Uterus (tissue), 4 donors: ENCODE measurements around the gene CASP2. TPM values are rescaled to one million over a fixed set of nuclear protein-coding genes. Genes with fewer than 3 reads are reported as not detected.

Experiments
- DNase-seq, 2 donors: peaks; one replicate each; pipeline ENCODE4 v3.0.0-alpha.2; 2019 to 2020
- H3K27ac ChIP-seq, 2 donors: fragments of 200-600 bp; sonication (generic); 1 replicate in 1 of 2; 2 replicates in 1 of 2; pipeline ENCODE4 v1.5.1; 2016 to 2018
- H3K27me3 ChIP-seq, 2 donors: fragments of 200-600 bp; sonication (generic); one replicate each; pipeline ENCODE4 v1.5.1; 2018 to 2019; ENCODE audit warnings: control low read depth in 1 of 2
- H3K36me3 ChIP-seq, 2 donors: fragments of 200-600 bp; sonication (generic); one replicate each; pipeline ENCODE4 v1.5.1; 2019; ENCODE audit warnings: control low read depth in 1 of 2
- H3K4me1 ChIP-seq, 2 donors: fragments of 200-600 bp; sonication (generic); one replicate each; pipeline ENCODE4 v1.5.1; 2018 to 2019; ENCODE audit warnings: control low read depth in 1 of 2
- H3K4me3 ChIP-seq, 2 donors: fragments of 200-600 bp; sonication (generic); 1 replicate in 1 of 2; 2 replicates in 1 of 2; pipeline ENCODE4 v1.5.1; 2018 to 2019; ENCODE audit warnings: mild to moderate bottlenecking in 1 of 2
- H3K9me3 ChIP-seq, 2 donors: fragments of 200-600 bp; sonication (generic); one replicate each; pipeline ENCODE4 v1.5.1; 2019; ENCODE audit warnings: control low read depth in 1 of 2
- POLR2A ChIP-seq, 2 donors: fragments of 450-650 bp; IDR thresholded peaks; one replicate each; pipeline ENCODE4 v1.6.1; 2016; ENCODE audit warnings: antibody characterized with exemption in 2 of 2, mild to moderate bottlenecking in 1 of 2, moderate library complexity in 1 of 2
- intact Hi-C: fragments of 100-400 bp; cut with DNase I; formaldehyde crosslinking; loops from one replicate; pipeline ENCODE4 v1.15.1; 2023; ENCODE audit warnings: low total_unique reads
- total RNA-seq, 4 donors: library from RNA; depleted of rRNA in 3 of 4; stranded (reverse); fragments of >200 nt in 3 of 4; gene quantifications; one replicate each; pipeline versions ENCODE4 v1.1.0 to v1.2.4, GENCODE V29; 2014 to 2023
- TF ChIP-seq, protein P1 (sequence below), 4 experiments: fragments of 200-600 bp in 2 of 4; fragments of 450-650 bp in 2 of 4; sonication (generic) in 2 of 4; IDR thresholded peaks; one replicate each; pipeline ENCODE4 v1.5.1; 2016 to 2019; ENCODE audit warnings: antibody characterized with exemption in 4 of 4, mild to moderate bottlenecking in 2 of 4, moderate library complexity in 1 of 4
- donor health status: DM: yes; HTN: yes; CAD: no.

Gene CASP2
- total RNA-seq, 4 donors from 2014 or later: 4.1 to 32.2 (median 24.5) TPM

DNA sequence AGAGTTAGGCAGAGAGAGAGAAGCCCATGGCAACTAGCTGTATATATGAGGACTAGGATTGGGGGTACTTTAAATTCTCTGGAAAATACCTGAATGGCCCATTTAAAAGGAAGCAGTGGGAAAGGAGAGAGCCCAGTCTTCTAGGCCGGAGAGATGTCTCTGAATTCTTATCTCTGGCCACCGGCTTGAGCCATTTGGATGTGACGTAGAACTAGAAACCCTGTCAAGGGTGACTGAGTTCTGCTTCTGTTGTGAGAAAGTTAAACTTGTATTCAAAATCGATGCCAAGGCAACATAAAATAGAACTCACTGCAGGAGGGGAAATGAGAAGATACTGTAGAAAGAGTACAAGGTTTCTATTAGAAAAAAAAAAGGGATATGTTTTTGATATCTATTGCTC is 31.2 kb upstream of the CASP2 start:
- DNase-seq: no peak
- H3K4me3 ChIP-seq: no peak overlapping the region
- H3K9me3 ChIP-seq: no peaks in the 10 kb centered on the region
- intact Hi-C loops: no loop called here
- no peaks in the 10 kb centered on the region for H3K27me3 ChIP-seq
- H3K27ac ChIP-seq: no peak overlapping the region
- no peaks in the 10 kb centered on the region for H3K4me1 ChIP-seq
- no peaks in the 10 kb centered on the region for H3K36me3 ChIP-seq
- TF ChIP-seq POLR2A (IDR thresholded peaks at IDR 0.05): no peak
- TF ChIP-seq, protein P1, sequence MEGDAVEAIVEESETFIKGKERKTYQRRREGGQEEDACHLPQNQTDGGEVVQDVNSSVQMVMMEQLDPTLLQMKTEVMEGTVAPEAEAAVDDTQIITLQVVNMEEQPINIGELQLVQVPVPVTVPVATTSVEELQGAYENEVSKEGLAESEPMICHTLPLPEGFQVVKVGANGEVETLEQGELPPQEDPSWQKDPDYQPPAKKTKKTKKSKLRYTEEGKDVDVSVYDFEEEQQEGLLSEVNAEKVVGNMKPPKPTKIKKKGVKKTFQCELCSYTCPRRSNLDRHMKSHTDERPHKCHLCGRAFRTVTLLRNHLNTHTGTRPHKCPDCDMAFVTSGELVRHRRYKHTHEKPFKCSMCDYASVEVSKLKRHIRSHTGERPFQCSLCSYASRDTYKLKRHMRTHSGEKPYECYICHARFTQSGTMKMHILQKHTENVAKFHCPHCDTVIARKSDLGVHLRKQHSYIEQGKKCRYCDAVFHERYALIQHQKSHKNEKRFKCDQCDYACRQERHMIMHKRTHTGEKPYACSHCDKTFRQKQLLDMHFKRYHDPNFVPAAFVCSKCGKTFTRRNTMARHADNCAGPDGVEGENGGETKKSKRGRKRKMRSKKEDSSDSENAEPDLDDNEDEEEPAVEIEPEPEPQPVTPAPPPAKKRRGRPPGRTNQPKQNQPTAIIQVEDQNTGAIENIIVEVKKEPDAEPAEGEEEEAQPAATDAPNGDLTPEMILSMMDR (IDR thresholded peaks at IDR 0.05): no peak

DNA sequence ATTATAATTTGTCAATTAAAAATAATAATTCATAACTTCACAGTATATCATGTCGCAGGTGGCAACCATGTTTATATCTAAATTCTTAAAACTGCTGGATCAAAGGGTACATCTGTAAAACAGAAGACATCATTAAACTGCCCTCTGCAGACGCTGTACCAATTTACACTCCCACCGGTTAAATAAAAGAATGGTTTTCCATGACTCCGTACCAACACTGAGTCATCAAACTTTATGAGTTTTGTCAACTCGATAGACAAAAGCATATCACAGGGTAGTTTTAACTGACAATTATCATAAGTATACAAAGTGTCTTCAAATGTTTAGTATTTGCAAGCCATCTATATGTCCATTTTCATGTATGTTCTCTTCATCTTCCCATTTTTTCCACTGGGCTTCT is 30.6 kb upstream of the CASP2 start:
- DNase-seq: no peak
- H3K36me3 ChIP-seq: no peaks in the 10 kb centered on the region
- no peak for TF ChIP-seq POLR2A (IDR thresholded peaks at IDR 0.05)
- TF ChIP-seq, protein P1 (IDR thresholded peaks at IDR 0.05): no peak
- H3K4me3 ChIP-seq: no peak overlapping the region
- no peaks in the 10 kb centered on the region for H3K4me1 ChIP-seq
- intact Hi-C loops: no loop called here
- H3K27ac ChIP-seq: no peak overlapping the region
- no peaks in the 10 kb centered on the region for H3K9me3 ChIP-seq
- H3K27me3 ChIP-seq: no peaks in the 10 kb centered on the region

DNA sequence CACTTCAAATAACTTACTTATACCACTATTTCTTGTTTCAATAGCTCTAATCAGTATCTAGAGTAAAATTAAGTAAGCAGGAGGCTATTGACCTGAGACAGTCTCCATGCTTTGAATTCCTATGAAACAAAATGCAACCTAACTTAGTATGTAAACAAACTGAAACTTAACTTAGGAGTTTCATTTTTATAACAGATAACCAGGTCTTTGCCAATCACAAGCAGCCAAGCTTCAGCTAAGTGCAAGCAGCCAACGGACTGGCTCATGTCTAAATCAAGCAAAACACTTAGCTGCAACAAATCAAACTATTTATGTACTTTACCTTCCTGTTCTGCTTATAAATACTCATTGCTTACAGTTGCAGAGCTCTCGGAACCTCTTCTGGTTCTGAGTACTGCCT is 29.3 kb upstream of the CASP2 start:
- TF ChIP-seq, protein P1 (IDR thresholded peaks at IDR 0.05): no peak
- TF ChIP-seq POLR2A (IDR thresholded peaks at IDR 0.05): no peak
- no peaks in the 10 kb centered on the region for H3K27me3 ChIP-seq
- no peak for DNase-seq
- intact Hi-C loops: no loop called here
- no peaks in the 10 kb centered on the region for H3K4me1 ChIP-seq
- no peaks in the 10 kb centered on the region for H3K9me3 ChIP-seq
- H3K27ac ChIP-seq: no peak overlapping the region
- H3K36me3 ChIP-seq: no peaks in the 10 kb centered on the region
- no peak overlapping the region for H3K4me3 ChIP-seq

DNA sequence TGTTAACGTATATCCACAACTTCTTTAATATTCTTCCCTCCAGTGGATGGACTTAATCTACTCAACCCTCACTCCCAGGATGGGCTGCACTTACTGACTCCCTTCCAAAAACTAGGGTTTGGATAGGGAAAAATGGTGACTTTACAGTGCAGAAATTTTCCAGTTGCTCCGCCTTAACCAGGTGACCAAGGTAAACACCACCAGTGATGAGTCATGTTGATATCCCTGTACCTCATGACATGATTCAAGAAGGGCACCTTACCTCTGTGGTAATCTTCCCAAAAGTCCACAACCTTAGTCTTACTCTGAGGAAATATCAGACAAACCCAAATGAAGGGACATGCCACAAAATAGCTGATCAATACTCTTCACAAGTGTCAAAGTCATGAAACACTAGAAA is 28.4 kb upstream of the CASP2 start:
- no peaks in the 10 kb centered on the region for H3K27me3 ChIP-seq
- no peaks in the 10 kb centered on the region for H3K9me3 ChIP-seq
- TF ChIP-seq, protein P1 (IDR thresholded peaks at IDR 0.05): no peak
- no peak for TF ChIP-seq POLR2A (IDR thresholded peaks at IDR 0.05)
- no peaks in the 10 kb centered on the region for H3K36me3 ChIP-seq
- no peak for DNase-seq
- no peak overlapping the region for H3K27ac ChIP-seq
- no peaks in the 10 kb centered on the region for H3K4me1 ChIP-seq
- H3K4me3 ChIP-seq: no peak overlapping the region
- intact Hi-C loops: no loop called here

DNA sequence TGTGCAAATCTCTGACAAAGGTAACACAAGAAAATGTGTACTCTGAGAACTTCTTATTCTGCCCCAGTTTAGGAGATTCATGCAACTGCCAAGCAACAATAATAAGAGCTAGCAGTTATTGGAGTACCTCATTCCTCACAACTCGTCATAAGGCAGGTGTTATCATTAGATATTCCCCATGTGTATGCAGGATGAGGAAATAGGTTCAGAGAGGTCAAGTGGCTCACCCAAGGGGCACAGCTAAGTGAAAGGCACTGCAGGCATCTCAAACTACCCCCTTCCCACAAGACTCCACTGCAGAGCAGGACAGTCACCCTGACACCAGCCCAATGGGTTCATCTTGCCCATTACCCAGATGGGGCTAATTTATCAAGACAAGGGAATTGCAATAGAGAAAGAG is 26.2 kb upstream of the CASP2 start:
- Histone ChIP-seq H3K9me3 (no peaks in the 10 kb centered on the region), H3K27ac (no peak overlapping the region), H3K4me1 (no peaks in the 10 kb centered on the region), H3K4me3 (no peak overlapping the region), H3K36me3 (no peaks in the 10 kb centered on the region), H3K27me3 (no peaks in the 10 kb centered on the region)
- no peak for DNase-seq
- intact Hi-C loops: no loop called here
- TF ChIP-seq POLR2A (IDR thresholded peaks at IDR 0.05): no peak
- TF ChIP-seq, protein P1 (IDR thresholded peaks at IDR 0.05): no peak
